ENCODE measurements around the gene CCT6B.
"Not testable (repeated sequence)": the region's sequence is repeated elsewhere in the genome, so short reads cannot be mapped to it uniquely, and the experiment has no call there.

CCT6B gene, protein sequence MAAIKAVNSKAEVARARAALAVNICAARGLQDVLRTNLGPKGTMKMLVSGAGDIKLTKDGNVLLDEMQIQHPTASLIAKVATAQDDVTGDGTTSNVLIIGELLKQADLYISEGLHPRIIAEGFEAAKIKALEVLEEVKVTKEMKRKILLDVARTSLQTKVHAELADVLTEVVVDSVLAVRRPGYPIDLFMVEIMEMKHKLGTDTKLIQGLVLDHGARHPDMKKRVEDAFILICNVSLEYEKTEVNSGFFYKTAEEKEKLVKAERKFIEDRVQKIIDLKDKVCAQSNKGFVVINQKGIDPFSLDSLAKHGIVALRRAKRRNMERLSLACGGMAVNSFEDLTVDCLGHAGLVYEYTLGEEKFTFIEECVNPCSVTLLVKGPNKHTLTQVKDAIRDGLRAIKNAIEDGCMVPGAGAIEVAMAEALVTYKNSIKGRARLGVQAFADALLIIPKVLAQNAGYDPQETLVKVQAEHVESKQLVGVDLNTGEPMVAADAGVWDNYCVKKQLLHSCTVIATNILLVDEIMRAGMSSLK

DNA sequence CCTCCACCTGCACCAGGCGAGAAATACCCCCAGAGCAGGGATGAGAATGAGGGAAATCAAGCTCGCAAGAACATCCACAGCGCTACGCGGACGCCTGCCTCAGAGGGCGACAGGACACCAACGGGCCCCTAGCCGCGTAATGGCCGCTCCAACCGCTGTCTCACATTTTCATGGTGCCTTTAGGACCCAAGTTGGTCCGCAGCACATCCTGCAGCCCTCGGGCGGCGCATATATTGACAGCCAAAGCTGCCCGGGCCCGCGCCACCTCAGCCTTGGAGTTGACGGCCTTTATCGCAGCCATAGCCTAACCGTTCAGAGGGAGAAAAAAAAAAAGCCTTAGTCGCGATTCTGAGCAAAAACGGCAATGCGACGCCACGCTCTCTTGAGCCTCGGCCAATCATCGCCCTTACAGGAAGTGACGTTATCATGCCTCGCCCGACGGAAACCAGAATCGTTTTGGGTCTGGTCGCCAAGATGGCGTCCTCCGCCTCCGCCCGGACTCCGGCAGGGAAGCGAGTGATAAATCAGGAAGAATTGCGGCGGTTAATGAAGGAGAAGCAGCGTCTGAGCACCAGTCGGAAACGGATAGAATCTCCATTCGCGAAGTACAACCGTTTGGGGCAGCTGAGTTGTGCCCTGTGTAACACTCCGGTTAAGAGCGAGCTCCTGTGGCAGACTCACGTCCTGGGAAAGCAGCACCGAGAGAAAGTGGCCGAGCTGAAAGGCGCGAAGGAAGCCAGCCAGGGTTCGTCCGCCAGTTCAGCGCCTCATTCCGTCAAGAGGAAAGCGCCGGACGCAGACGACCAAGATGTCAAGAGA is at the start of gene CCT6B, which contains the start of gene ZNF830:
Gene CCT6B (minus strand): TSS at position 368 of the 819 bp plus-strand sequence. CDS start 67 bp downstream, at position 301.
Gene ZNF830 (plus strand): TSS at position 448 of the 819 bp plus-strand sequence. CDS start 27 bp downstream, at position 475.
- DNase-seq (ENCODE audit: low spot score), result peak; percentile 97

DNA sequence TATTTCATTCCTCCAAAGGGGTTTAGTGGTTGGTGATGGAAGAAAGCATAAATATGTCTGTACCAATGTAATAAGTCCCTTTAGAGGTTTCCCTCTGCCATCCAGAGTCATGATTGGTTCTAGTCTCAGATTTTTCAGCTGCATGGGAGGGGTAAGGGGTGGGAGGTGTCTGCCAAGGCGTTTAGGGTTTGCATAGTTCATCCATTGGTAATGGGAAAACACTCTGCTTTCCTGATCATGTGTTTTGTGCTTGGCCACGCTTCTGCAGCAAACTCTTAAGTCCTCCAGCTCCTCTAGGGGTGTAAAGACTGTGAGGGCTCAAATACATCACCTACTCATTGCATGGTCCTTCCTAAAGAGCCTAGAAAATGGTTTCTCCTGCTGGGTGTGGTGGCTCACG is 48.8 kb upstream of the CCT6B start:
- DNase-seq (ENCODE audit: low spot score), result peak; percentile 12

GRCh38 chr17:35006961-35007360 is 45.7 kb upstream of the CCT6B start:
- no peak for DNase-seq (ENCODE audit: low spot score)

DNA sequence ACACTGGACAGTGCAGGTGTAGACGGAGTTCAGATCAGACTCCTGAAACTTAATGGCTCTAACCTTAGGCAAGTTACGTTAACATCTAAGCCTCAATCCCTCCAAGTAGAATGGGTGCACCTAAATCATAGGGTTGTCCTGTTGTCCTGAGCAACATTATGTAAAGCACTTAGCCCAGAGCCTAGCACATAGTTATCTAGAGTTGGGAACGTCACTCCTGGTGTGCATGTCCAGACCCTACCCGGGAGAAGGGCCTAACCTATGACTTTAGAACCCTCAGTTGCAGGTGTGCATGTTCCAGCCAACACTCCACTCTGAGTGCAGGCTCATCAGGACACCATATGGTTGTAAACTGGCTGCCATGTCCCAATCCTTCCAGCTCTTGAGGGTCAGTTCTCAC is 45.1 kb upstream of the CCT6B start:
- no peak for DNase-seq (ENCODE audit: low spot score)

DNA sequence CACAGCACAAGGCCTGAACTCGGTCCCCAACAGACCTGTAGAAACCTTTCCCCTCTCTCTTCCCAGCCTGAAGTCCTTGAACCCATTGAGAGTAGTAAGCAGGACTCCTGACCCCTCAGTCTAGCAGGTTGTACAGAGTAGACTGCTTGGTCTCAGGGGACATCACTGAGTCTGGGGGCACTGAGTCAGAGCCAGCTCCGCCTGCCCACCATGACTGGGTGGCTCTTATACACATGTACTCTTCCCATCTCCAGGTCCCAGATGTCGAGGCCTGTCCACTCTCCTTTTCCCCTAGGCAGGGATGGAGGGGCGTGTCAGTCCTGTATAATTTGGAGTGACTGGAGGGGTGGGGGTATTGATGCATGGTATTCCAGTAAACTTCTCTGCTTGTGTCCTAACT is 42.5 kb upstream of the CCT6B start:
- no peak for DNase-seq (ENCODE audit: low spot score)

GRCh38 chr17:35002876-35003551 is 41.8 kb upstream of the CCT6B start:
- DNase-seq (ENCODE audit: low spot score), result no peak

GRCh38 chr17:35001549-35001948 is 40.3 kb upstream of the CCT6B start:
- DNase-seq (ENCODE audit: low spot score), result no peak

GRCh38 chr17:35000965-35001364 is 39.7 kb upstream of the CCT6B start:
- DNase-seq (ENCODE audit: low spot score), result not testable (repeated sequence)

GRCh38 chr17:34999456-34999855 is 38.2 kb upstream of the CCT6B start:
- no peak for DNase-seq (ENCODE audit: low spot score)

DNA sequence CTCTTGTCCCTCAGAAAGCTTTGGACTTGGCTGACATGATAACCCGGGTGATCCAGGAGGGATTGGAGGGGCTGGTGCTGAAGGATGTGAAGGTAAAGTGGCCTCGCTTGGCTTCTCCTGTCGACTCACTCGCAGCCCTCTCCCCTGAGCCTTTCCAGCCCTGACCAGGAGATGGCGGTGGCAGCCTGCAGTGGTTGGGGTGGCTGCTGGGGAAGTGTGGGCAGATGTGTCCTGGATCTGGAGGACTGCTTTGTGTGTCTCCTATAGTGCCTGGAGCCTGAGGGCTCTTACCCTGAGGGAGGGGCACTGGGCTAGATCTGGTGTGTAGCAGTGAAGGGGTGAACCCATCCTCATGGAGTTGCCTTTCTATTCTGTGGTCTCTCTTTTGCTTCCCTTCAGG is 36.9 kb upstream of the CCT6B start:
- peak; percentile 94 for DNase-seq (ENCODE audit: low spot score)

DNA sequence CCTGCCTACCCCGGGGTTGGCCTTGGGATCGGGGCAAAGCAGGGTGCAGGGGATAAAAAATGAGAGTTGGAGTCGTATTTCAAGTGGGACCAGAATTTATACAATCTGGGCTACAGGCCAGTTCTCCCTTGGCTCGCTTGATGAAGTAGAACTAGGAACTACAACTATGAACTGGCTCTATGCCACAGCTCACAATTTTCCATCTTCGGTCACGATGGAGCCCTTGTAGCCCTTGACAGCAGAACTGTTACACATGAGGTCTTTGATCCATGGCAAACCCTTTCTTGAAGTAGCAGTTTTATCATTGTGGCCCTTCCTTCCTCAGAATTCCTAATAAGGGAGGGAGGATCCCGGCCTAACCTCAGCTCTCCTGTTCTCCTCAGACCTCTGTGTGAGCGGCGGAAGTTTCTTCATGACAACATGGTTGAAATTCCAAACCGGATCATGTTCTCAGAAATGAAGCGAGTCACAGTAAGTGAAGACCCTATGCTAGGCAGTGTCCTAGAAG is 36.1 kb upstream of the CCT6B start:
- DNase-seq (ENCODE audit: low spot score), result peak; percentile 27

DNA sequence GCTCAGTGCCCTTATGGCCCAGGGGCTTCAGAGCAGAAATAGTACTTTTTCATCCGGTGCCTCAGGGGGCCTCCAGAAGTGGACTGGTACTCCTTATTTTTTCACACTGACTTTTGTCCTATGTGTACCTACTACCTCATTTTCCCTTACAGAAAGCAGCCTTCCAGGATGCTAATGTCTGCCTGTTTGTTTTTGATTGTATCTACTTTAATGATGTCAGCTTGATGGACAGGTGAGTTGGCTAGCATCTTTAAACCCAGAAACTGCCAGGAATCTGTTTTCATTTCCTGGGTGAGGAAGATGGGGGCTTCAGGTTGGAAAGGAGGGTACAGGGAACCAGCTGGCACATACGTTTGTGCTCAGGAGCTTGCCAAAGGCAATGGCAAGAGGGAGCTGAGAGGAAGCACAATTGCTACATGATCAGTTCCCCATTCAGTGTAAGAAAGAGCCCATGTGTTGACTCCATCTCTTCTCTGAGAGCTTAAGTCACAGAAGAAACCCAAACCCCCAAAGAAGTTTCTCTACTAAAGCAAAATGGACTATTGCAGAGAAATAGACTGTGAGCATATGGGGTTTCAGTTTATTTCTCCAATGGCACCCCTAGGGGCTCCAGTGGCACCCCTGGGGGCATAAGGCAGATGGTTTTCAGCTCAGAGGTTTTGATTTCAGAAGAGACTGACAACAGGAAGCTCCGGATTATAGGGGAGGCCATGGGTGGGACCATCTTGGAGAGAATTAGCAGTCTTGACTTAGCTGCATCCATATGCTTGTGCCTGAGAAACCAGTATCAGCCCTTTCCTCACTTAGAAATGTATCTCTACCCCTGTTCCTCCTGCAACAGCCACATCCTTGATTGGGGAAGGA is 35.4 kb upstream of the CCT6B start:
- DNase-seq (ENCODE audit: low spot score), result no peak

GRCh38 chr17:34993031-34993430 is 31.8 kb upstream of the CCT6B start:
- DNase-seq (ENCODE audit: low spot score), result no peak

GRCh38 chr17:34991606-34992005 is 30.3 kb upstream of the CCT6B start:
- no peak for DNase-seq (ENCODE audit: low spot score)

GRCh38 chr17:34990921-34991365 is 29.7 kb upstream of the CCT6B start:
- DNase-seq (ENCODE audit: low spot score), result no peak

GRCh38 chr17:34989473-34989872 is 28.2 kb upstream of the CCT6B start:
- no peak for DNase-seq (ENCODE audit: low spot score)

DNA sequence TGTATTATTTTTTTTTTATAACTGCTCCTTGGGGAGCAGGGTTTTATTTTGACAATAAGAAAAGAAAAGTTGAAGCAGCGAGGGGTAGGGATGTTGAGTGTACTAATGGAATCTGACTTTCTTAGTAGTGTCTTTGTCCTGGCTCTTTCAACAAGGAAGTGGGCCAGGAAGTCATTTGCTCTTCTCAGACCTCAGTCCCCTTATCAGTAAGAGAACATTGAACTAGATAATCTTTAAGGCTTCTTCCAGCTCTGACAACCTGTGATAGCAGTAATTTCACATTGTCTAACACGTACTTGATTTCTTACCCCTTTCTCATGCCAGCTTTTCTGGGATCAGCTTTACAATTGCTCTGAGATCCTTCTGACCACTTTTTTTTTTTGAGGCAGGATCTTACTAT is 27.4 kb upstream of the CCT6B start:
- DNase-seq (ENCODE audit: low spot score), result no peak

- DNase-seq (ENCODE audit: low spot score), result no peak
These were observed 26.0 kb upstream of the CCT6B start for GRCh38 chr17:34987232-34987631.

DNA sequence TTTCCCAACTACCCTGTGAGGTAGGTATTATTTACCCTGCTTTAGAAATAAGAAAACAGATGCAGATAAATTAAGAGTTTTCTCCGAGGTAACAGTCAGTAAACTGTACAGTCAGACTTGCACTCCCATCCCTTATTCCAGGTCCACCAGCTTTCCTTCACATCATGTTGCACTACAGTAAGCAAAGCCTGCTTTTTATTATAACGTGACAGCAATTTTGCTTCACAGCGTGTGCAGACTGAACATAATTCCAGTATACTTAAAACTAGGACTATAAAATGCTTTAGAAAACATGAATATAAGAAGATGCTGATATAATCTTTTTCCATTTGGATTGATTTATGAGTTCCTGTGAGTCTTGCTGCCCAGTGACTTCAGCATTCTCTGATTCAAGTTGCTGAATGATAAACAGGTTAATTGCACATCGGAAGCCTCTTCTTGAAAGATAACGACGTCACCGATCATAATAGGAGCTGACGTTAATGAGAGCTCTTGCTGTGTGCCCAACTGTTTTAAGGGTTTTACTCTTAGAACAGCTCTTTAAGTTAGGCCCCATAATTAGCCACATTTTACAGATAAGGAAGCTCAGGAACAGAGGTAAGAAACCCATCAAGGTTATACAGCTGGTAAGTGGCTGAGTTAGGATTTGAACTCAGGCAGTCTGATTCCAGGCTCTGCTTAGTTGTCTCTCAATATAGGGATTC is 20.4 kb upstream of the CCT6B start:
- no peak for DNase-seq (ENCODE audit: low spot score)
